Smooth muscle cell (in vitro differentiated cells): Measurements from ENCODE around the gene CTIF. TPM values are rescaled to one million over a fixed set of nuclear protein-coding genes. Genes with fewer than 3 reads are reported as not detected.

ENCODE experiments used
- DNase-seq: peaks from one replicate; lab custom pipeline; 2025; ENCODE audit not compliant: unreplicated experiment; lab: John Stamatoyannopoulos, UW
- H2AFZ ChIP-seq: fragments of 200-600 bp; sonication (generic); 2 replicates; pipeline ENCODE4 v1.6.0; 2016; ENCODE audit warnings: antibody characterized with exemption, low read depth, mild to moderate bottlenecking
- H3F3A ChIP-seq: fragments of 200-600 bp; sonication (generic); 2 replicates; pipeline ENCODE4 v1.6.0; 2017; ENCODE audit warnings: antibody characterized with exemption, low read depth
- H3K27ac ChIP-seq: fragments of 200-600 bp; sonication (generic); 2 replicates; pipeline ENCODE4 v1.5.1; 2016; ENCODE audit warnings: low read depth, mild to moderate bottlenecking
- H3K27me3 ChIP-seq: fragments of 200-600 bp; sonication (generic); 2 replicates; pipeline ENCODE4 v1.6.1; 2016; ENCODE audit warnings: low read depth, mild to moderate bottlenecking
- H3K36me3 ChIP-seq: fragments of 200-600 bp; sonication (generic); 2 replicates; pipeline ENCODE4 v1.5.1; 2016; ENCODE audit warnings: low read depth
- H3K4me1 ChIP-seq: fragments of 200-600 bp; sonication (generic); 2 replicates; pipeline ENCODE4 v1.5.1; 2016; ENCODE audit warnings: low read depth
- H3K4me2 ChIP-seq: fragments of 200-600 bp; sonication (generic); 2 replicates; pipeline ENCODE4 v1.6.0; 2016; ENCODE audit warnings: mild to moderate bottlenecking
- H3K4me3 ChIP-seq: fragments of 200-600 bp; sonication (generic); 2 replicates; pipeline ENCODE4 v1.5.1; 2016; ENCODE audit warnings: mild to moderate bottlenecking
- H3K79me2 ChIP-seq: fragments of 200-600 bp; sonication (generic); 2 replicates; pipeline ENCODE4 v1.6.0; 2016; ENCODE audit warnings: low read depth, mild to moderate bottlenecking
- H3K9ac ChIP-seq: fragments of 200-600 bp; sonication (generic); 2 replicates; pipeline ENCODE4 v1.6.0; 2016; ENCODE audit warnings: low read depth
- H3K9me3 ChIP-seq: fragments of 200-600 bp; sonication (generic); replicated peaks from 2 replicates; pipeline ENCODE4 v1.5.1; 2016; ENCODE audit warnings: low read depth
- H4K20me1 ChIP-seq: fragments of 200-600 bp; sonication (generic); 2 replicates; pipeline ENCODE4 v1.6.0; 2016; ENCODE audit warnings: low read depth
- CTCF ChIP-seq: fragments of 200-600 bp; sonication (generic); IDR thresholded peaks from 2 replicates; pipeline ENCODE4 v1.5.1; 2017; ENCODE audit warnings: borderline replicate concordance, mild to moderate bottlenecking, antibody characterized with exemption; ENCODE audit not compliant: insufficient read depth, poor library complexity, severe bottlenecking
- WGBS: methylation state at CpG from one replicate; pipeline ENCODE4 v1.1.7; 2016; ENCODE audit warnings: low lambda C conversion rate; 5-methylcytosine and 5-hydroxymethylcytosine counted together
- polyA plus RNA-seq: library from polyadenylated mRNA; unstranded; fragments of >200 nt; fragmentation: Nextera tagmentation; extraction: Ambion mirVana; gene quantifications from 2 replicates; pipeline ENCODE4 v1.2.1, GENCODE V29; 2016
- total RNA-seq: library from RNA; depleted of rRNA; stranded (reverse); fragments of >200 nt; gene quantifications from 2 replicates; pipeline ENCODE4 v1.2.3, GENCODE V29; 2014

The CTIF gene
- total and polyA plus RNA-seq, 2 experiments from 2014 or later: 22.2 to 25.3 TPM

- no peak for TF ChIP-seq CTCF
- no peak for DNase-seq
- Histone ChIP-seq H3K36me3 (no peaks in the 10 kb centered on the region), H3K9ac (no peak overlapping the region), H3K9me3 (no peaks in the 10 kb centered on the region), H3K4me3 (no peak overlapping the region), H3K4me2 (no peak overlapping the region), H3K27ac (no peak overlapping the region), H3K79me2 (peaks cover 8% of the 10 kb centered on the region), H3F3A (no peaks in the 10 kb centered on the region), H2AFZ (no peak overlapping the region), H3K4me1 (no peaks in the 10 kb centered on the region), H4K20me1 (peaks cover 5% of the 10 kb centered on the region), H3K27me3 (no peaks in the 10 kb centered on the region)
- 96% methylated on average over 9 of the region's 9 CpGs for WGBS
Measured at GRCh38 chr18:48700446-48700845, 161.6 kb downstream of the CTIF start.

GRCh38 chr18:48702346-48703027 is 163.7 kb downstream of the CTIF start:
- H3K4me1 ChIP-seq: no peaks in the 10 kb centered on the region
- H3K9ac ChIP-seq: no peak overlapping the region
- H3K27ac ChIP-seq: no peak overlapping the region
- H4K20me1 ChIP-seq: peaks cover 5% of the 10 kb centered on the region
- no peaks in the 10 kb centered on the region for H3F3A ChIP-seq
- 93% methylated on average over 9 of the region's 9 CpGs for WGBS
- DNase-seq: no peak
- H3K79me2 ChIP-seq: peaks cover 3% of the 10 kb centered on the region
- H3K9me3 ChIP-seq: no peaks in the 10 kb centered on the region
- TF ChIP-seq CTCF: no peak
- H3K4me3 ChIP-seq: no peak overlapping the region
- no peaks in the 10 kb centered on the region for H3K36me3 ChIP-seq
- no peak overlapping the region for H2AFZ ChIP-seq
- no peaks in the 10 kb centered on the region for H3K27me3 ChIP-seq
- H3K4me2 ChIP-seq: no peak overlapping the region

DNA sequence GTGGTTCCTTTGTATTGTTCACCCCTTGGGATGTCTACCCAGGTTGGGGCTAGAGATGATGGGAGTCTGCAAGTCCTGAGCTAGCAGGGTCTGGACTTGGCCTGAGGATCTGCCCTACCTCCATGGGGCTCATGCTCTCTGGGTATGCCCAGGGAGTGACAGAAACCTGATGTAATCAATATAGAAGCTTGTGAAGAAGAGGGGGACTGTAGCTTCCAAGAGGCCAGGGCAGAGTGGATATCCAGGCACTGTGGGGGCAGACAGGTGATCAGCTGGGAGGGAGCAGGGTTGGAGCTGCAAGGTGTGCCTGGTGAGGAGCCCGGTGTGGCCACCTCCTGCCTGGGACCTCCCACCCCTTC is 164.2 kb downstream of the CTIF start:
- H4K20me1 ChIP-seq: peaks cover 5% of the 10 kb centered on the region
- no peak overlapping the region for H2AFZ ChIP-seq
- no peaks in the 10 kb centered on the region for H3K4me1 ChIP-seq
- TF ChIP-seq CTCF: no peak
- H3K9ac ChIP-seq: no peak overlapping the region
- no peaks in the 10 kb centered on the region for H3K9me3 ChIP-seq
- WGBS: 100% methylated on average over 1 of the region's 1 CpG
- H3K36me3 ChIP-seq: no peaks in the 10 kb centered on the region
- no peaks in the 10 kb centered on the region for H3F3A ChIP-seq
- DNase-seq: no peak
- no peak overlapping the region for H3K27ac ChIP-seq
- H3K4me2 ChIP-seq: no peak overlapping the region
- H3K4me3 ChIP-seq: no peak overlapping the region
- peaks cover 5% of the 10 kb centered on the region for H3K79me2 ChIP-seq
- no peaks in the 10 kb centered on the region for H3K27me3 ChIP-seq

DNA sequence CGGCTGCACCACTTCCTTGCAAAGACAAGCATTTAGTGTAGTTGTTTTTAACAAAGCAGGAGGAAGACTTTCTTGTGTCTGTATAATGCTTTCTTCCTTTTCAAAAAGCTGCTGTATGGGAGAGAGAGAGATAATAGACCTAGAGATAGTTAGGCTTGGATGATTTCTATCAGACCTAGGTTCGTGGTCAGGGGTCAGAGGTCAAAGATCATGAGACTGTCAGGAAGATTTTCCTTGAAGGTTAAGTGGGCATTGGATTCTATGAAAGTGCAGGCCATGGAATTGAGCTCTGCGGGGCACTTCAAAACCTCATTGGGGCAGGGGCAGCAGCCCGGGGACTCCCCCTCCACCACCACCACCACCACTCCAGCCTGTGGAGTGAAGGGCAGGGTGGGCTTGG is 164.6 kb downstream of the CTIF start:
- Histone ChIP-seq H3K9me3 (no peaks in the 10 kb centered on the region), H3K4me2 (no peak overlapping the region), H3F3A (no peaks in the 10 kb centered on the region), H3K27ac (no peak overlapping the region), H2AFZ (no peak overlapping the region), H3K4me1 (no peaks in the 10 kb centered on the region), H4K20me1 (peaks cover 5% of the 10 kb centered on the region), H3K9ac (no peak overlapping the region), H3K4me3 (no peak overlapping the region), H3K27me3 (no peaks in the 10 kb centered on the region), H3K36me3 (no peaks in the 10 kb centered on the region), H3K79me2 (peaks cover 6% of the 10 kb centered on the region)
- no peak for TF ChIP-seq CTCF
- DNase-seq: no peak
- 89% methylated on average over 4 of the region's 4 CpGs for WGBS
